Diencephalon (tissue), 1 donor: ENCODE measurements around the gene SEC22C. TPM values are rescaled to one million over a fixed set of nuclear protein-coding genes. Genes with fewer than 3 reads are reported as not detected.

Experiments used
- total RNA-seq: library from RNA; depleted of rRNA; stranded (reverse); fragments of >200 nt; gene quantifications from one replicate; pipeline ENCODE4 v1.2.3, GENCODE V29; 2014

The SEC22C gene, protein sequence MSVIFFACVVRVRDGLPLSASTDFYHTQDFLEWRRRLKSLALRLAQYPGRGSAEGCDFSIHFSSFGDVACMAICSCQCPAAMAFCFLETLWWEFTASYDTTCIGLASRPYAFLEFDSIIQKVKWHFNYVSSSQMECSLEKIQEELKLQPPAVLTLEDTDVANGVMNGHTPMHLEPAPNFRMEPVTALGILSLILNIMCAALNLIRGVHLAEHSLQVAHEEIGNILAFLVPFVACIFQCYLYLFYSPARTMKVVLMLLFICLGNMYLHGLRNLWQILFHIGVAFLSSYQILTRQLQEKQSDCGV
- total RNA-seq, result 55.8 TPM

DNA sequence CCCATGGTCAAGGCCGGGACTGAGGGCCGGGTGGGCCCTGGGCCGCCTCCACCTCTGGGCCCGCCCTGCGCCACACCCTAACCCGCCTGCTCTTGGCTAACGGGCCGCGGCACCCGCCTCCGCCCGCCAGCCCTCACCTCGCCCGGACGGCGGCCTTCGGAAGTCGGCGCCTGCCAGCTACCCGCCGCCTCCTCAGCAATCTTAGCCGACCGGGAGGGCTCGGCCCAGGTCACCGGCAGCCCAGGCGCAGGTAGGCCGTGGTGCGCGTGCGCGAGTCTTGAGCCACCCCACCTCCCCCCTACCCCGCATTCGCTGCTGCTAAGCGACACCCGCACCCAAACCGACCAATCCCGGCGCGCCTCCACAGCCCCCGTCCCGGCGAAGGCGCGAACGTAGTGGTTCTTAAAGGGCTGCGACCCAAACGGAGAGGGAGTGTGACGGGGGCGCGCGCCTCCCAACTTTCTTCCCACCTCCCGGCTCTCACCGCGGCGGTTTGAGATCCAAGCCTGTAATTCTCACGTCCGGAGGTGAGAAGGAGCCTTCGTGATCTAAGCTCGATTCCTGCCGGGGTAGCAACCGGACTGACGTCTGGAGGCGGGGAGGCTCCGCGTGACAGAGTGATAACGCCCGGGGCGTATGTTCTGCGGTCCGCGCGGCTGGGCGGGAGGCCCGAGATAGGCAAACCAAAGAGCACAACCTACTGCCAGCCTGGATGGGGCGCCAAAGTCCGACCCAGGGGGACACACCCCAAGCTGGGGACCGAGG lies at the start of gene SEC22C:
Gene SEC22C, minus strand, starts transcription at position 259 of the 765 bp plus-strand sequence. CDS start 12,921 bp downstream, outside the sequence.

DNA sequence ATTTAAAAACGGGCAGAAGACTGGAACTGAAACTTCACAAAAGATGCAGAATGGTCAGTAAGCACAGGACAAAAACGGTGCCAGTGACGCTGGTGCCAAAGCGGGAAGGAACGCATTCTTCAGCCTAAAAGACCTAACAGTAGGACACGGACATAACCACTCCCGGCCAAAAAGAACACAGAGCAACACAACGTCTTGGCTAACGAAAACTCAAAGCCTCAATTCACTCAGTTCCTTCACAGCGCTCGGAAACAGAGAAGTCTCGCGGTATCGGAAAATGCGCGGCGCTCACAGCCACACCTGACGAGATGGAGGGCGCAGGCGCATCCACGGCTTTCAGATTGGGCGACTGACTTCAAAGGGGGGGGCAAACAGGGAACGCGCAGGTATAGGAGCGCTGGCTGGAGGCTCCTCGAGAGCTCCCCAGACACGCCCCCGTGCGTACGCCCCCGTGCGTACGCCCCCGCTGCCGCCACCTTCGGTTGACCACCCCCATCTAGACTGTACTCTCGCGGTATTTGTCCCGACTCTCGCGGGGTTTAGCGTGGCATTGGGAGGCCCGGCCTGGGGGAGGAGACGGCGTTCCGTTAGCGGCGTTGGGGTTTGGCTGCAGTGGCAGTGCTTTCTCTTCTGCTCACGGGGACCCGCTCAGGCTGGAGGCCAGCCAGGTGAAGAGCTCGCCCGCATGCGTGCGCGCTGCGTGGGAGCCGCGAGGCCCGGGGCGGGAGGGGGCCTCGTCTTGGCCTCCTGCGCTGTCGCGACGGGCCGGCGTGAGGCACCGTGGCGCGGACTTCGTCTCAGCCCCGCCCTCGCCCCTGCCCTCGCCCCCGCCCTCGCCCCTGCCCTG lies 18.6 kb upstream of the SEC22C start, which contains the start of gene NKTR:
Gene NKTR, plus strand, starts transcription at position 576 of the 847 bp plus-strand sequence. CDS start 321 bp downstream, outside the sequence.

DNA sequence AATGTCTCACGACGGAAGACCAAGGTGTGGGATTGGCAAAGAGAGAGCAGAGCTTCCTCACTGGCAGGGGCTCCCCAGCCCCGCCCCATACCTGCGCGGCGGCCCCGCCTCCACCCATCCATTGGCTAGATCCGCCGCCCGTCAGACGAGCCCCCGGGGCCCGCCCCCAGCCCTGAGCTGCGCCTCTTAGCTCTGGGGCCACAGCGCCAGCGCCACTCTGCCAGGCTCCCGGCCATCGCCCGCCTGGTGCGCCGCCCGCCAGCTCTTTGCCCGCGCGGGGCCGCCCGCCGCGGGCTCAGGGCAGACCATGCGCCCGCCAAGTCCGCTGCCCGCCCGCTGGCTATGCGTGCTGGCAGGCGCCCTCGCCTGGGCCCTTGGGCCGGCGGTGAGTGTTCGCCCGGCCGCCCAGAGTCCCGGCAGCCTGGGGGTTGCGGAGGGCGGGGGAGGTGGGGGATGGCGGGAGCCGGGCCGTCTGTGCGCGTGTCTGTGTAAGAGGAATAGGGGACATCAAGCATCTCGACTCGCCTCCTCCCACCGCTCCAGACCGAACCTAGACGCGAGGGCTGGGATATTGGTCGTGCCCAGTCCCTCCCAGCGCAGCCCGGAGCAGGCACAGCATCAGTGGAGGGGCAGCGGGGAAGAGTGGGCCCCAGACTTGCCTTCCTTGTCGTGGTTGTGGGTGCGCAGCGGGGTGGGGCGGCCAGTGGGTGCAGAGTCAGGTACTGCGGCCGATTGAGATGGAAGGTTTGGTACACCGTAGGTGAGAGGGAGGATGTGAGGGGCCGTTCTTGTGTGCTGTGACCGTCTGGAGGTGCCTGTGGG lies 79.1 kb downstream of the SEC22C start, which contains the start of gene VIPR1:
Gene VIPR1, plus strand, starts transcription at position 215 of the 822 bp plus-strand sequence. Its CDS starts 93 bp downstream, at position 308.

Other genes with a start within 250 kb of the SEC22C start
- not detected for gene LYZL4, start 171.4 kb downstream of the SEC22C start, total RNA-seq
- 0.46 TPM for gene VIPR1, start 79.3 kb downstream of the SEC22C start, total RNA-seq
- 31.8 TPM for gene SS18L2, start 8.9 kb upstream of the SEC22C start, total RNA-seq
- gene NKTR, start 18.7 kb upstream of the SEC22C start, total RNA-seq, result 137 TPM
- gene ZBTB47, start 71.7 kb upstream of the SEC22C start, total RNA-seq, result 29.3 TPM
- gene KLHL40, start 103.6 kb upstream of the SEC22C start, total RNA-seq, result 0.23 TPM
- gene HHATL, start 120.8 kb upstream of the SEC22C start, total RNA-seq, result 0.23 TPM
- 5.1 TPM for gene CCDC13, start 191.3 kb upstream of the SEC22C start, total RNA-seq
- 159 TPM for gene HIGD1A, start 222.5 kb upstream of the SEC22C start, total RNA-seq
- 0.46 TPM for gene ACKR2, start 227.5 kb upstream of the SEC22C start, total RNA-seq